ENCODE results near the gene LSP1. TPM values are rescaled to one million over a fixed set of nuclear protein-coding genes. Genes with fewer than 3 reads are reported as not detected.
"Not testable (repeated sequence)": the region's sequence is repeated elsewhere in the genome, so short reads cannot be mapped to it uniquely, and the experiment has no call there.

LSP1 gene
- total RNA-seq, 3 donors from 2014 or later (not counting 1 experiment from before 2014, with no cell fraction given) = 487 to 595 (median 536) TPM

- no peaks in the 10 kb centered on the region for H3K27me3 ChIP-seq (ENCODE audit: control insufficient read depth, insufficient read depth, low read length)
- intact Hi-C loops (cut with micrococcal nuclease) = loop anchor here (1.0 kb wide), 1 partner anchor 23 kb away; no protein-coding TSS in a partner anchor
- Mint-ChIP-seq H3K4me1 (peaks cover 4 to 19% of the 10 kb centered on the region in 2 donors), H3K9me3 (no peaks in the 10 kb centered on the region), H3K27ac (no peak overlapping the region), H3K4me3 (no peak overlapping the region), H3K36me3 (no peaks in the 10 kb centered on the region), H3K27me3 (ENCODE audit: low read depth in 2 of 2) (peaks cover 0 to 2% of the 10 kb centered on the region in 2 donors)
- DNase-seq (peak in 1 of 2 donors; percentile 12), ATAC-seq (no peak)
- no peak overlapping the region for H3K4me3 ChIP-seq (ENCODE audit: low read length)
- TF ChIP-seq, protein P1, sequence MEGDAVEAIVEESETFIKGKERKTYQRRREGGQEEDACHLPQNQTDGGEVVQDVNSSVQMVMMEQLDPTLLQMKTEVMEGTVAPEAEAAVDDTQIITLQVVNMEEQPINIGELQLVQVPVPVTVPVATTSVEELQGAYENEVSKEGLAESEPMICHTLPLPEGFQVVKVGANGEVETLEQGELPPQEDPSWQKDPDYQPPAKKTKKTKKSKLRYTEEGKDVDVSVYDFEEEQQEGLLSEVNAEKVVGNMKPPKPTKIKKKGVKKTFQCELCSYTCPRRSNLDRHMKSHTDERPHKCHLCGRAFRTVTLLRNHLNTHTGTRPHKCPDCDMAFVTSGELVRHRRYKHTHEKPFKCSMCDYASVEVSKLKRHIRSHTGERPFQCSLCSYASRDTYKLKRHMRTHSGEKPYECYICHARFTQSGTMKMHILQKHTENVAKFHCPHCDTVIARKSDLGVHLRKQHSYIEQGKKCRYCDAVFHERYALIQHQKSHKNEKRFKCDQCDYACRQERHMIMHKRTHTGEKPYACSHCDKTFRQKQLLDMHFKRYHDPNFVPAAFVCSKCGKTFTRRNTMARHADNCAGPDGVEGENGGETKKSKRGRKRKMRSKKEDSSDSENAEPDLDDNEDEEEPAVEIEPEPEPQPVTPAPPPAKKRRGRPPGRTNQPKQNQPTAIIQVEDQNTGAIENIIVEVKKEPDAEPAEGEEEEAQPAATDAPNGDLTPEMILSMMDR (IDR thresholded peaks at IDR 0.05) = no peak
- no peak overlapping the region for H3K27ac ChIP-seq (ENCODE audit: low read length)
- H3K36me3 ChIP-seq (ENCODE audit: control insufficient read depth, insufficient read depth, low read length) = no peaks in the 10 kb centered on the region
- 88% methylated on average over 27 of the region's 27 CpGs for WGBS (ENCODE audit: insufficient coverage)
- H3K4me1 ChIP-seq (ENCODE audit: control insufficient read depth, insufficient read depth, low read length) = peaks cover 9% of the 10 kb centered on the region
- no peaks in the 10 kb centered on the region for H3K9me3 ChIP-seq (ENCODE audit: control insufficient read depth, insufficient read depth, low read length)
Measured at GRCh38 chr11:1938343-1939005, 85.6 kb downstream of the LSP1 start.

GRCh38 chr11:1939006-1939625 is 86.2 kb downstream of the LSP1 start:
- Mint-ChIP-seq H3K4me1 (peaks cover 4 to 16% of the 10 kb centered on the region in 2 donors), H3K36me3 (no peaks in the 10 kb centered on the region), H3K9me3 (no peaks in the 10 kb centered on the region), H3K27me3 (ENCODE audit: low read depth in 2 of 2) (peaks cover 0 to 2% of the 10 kb centered on the region in 2 donors), H3K27ac (peak overlapping the region in 1 of 2 donors; percentile 17), H3K4me3 (peak overlapping the region; percentile 52)
- WGBS (ENCODE audit: insufficient coverage) = 20% methylated on average over 23 of the region's 23 CpGs
- intact Hi-C loops (cut with micrococcal nuclease) = no loop called here
- H3K4me3 ChIP-seq (ENCODE audit: low read length) = no peak overlapping the region
- TF ChIP-seq, protein P1 (IDR thresholded peaks at IDR 0.05) = no peak
- ATAC-seq (peak in 2 of 3 donors; percentile 55 to 60), DNase-seq (peak in 1 of 2 donors; percentile 13)
- no peak overlapping the region for H3K27ac ChIP-seq (ENCODE audit: low read length)
- no peaks in the 10 kb centered on the region for H3K27me3 ChIP-seq (ENCODE audit: control insufficient read depth, insufficient read depth, low read length)
- H3K9me3 ChIP-seq (ENCODE audit: control insufficient read depth, insufficient read depth, low read length) = no peaks in the 10 kb centered on the region
- H3K4me1 ChIP-seq (ENCODE audit: control insufficient read depth, insufficient read depth, low read length) = peaks cover 9% of the 10 kb centered on the region
- H3K36me3 ChIP-seq (ENCODE audit: control insufficient read depth, insufficient read depth, low read length) = no peaks in the 10 kb centered on the region

DNA sequence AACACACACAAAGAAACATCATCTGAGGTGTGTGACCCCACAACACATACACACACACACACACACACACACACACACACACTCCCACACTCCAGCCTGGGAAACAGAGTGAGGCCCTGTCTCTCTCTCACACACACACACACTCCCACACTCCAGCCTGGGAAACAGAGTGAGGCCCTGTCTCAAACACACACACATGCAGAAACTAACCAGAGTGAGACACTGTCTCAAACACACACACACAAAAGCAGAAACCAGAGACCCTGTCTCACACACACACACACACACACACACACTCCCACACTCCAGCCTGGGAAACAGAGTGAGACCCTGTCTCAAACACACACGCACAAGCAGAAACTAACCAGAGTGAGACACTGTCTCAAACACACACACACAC is 86.9 kb downstream of the LSP1 start:
- H3K4me1 Mint-ChIP-seq = peaks cover 4 to 16% of the 10 kb centered on the region in 2 donors
- intact Hi-C loops (cut with micrococcal nuclease); H3K36me3 Mint-ChIP-seq; H3K36me3 ChIP-seq (ENCODE audit: control insufficient read depth, insufficient read depth, low read length); H3K27me3 ChIP-seq (ENCODE audit: control insufficient read depth, insufficient read depth, low read length); H3K4me3 Mint-ChIP-seq; H3K9me3 Mint-ChIP-seq; H3K27me3 Mint-ChIP-seq (ENCODE audit: low read depth in 2 of 2); DNase-seq; H3K4me1 ChIP-seq (ENCODE audit: control insufficient read depth, insufficient read depth, low read length); H3K9me3 ChIP-seq (ENCODE audit: control insufficient read depth, insufficient read depth, low read length); H3K27ac ChIP-seq (ENCODE audit: low read length); H3K4me3 ChIP-seq (ENCODE audit: low read length): not testable (repeated sequence)
- WGBS (ENCODE audit: insufficient coverage) = 87% methylated on average over 1 of the region's 1 CpG
- H3K27ac Mint-ChIP-seq = peak overlapping the region in 1 of 2 donors; percentile 17
- peak in 1 of 3 donors; percentile 51 for ATAC-seq

Other genes with a start within 250 kb of the LSP1 start
- not detected for gene KRTAP5-3, start 244.6 kb upstream of the LSP1 start, total RNA-seq
- gene KRTAP5-4, start 230.9 kb upstream of the LSP1 start, total RNA-seq = not detected
- gene KRTAP5-5, start 223.3 kb upstream of the LSP1 start, total RNA-seq = not detected
- gene KRTAP5-6, start 155.9 kb upstream of the LSP1 start, total RNA-seq = not detected
- 1 to 10 TPM; 5.5 to 8.1 (median 6.5) TPM for gene IFITM10, start 102.5 kb upstream of the LSP1 start, total RNA-seq
- 100 to 1,000 TPM; 388 to 446 (median 415) TPM for gene CTSD, start 89.2 kb upstream of the LSP1 start, total RNA-seq
- gene SYT8, start 18.1 kb upstream of the LSP1 start, total RNA-seq = not detected
- 1 to 10 TPM; 1.2 to 5.4 (median 3.6) TPM for gene TNNI2, start 14.1 kb upstream of the LSP1 start, total RNA-seq
- under 1 TPM in 2 of 3 donors, not detected in 1; 0.14 to 0.32 TPM for gene PRR33, start 38.8 kb downstream of the LSP1 start, total RNA-seq
- gene TNNT3, start 66.6 kb downstream of the LSP1 start, total RNA-seq = 10 to 100 TPM; 15.8 to 27.9 (median 26.2) TPM
- gene MRPL23, start 94.2 kb downstream of the LSP1 start, total RNA-seq = 10 to 100 TPM; 31.2 to 35.4 (median 32.8) TPM
- gene H19, start 144.8 kb downstream of the LSP1 start, total RNA-seq = not detected